HL-60/S4 treated with retinoic acid at 250 ng/mL for 4 days and 3 days (cell line): ENCODE measurements around the gene ADRM1.

Source experiments
- in situ Hi-C: fragments of 300-500 bp; cut with MboI; formaldehyde crosslinking; loops from 2 replicates; pipeline ENCODE4 v1.7.0; 2022; ENCODE audit warnings: low sequenced_read_pairs

ADRM1 gene

DNA sequence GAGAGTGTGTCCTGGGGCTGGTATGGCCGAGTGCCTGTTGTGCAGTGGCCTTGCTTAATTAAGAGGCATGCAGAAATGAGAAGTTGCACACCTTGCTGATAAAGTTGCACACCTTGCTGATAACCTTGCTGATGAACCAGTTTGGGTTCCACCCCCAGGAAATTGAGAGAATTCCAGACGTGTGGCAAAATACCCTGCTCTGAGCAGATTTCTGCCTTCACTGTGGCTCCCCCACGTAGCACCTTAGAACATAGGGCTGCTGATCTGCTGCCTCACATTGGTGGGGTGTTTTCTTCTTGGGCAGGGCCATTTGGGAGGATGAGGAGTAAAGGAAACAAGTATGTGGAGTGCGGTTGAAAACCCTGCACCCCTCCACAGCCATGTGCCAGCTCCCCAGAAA, 22.5 kb upstream of the ADRM1 start:
- in situ Hi-C loops, result no loop called here

DNA sequence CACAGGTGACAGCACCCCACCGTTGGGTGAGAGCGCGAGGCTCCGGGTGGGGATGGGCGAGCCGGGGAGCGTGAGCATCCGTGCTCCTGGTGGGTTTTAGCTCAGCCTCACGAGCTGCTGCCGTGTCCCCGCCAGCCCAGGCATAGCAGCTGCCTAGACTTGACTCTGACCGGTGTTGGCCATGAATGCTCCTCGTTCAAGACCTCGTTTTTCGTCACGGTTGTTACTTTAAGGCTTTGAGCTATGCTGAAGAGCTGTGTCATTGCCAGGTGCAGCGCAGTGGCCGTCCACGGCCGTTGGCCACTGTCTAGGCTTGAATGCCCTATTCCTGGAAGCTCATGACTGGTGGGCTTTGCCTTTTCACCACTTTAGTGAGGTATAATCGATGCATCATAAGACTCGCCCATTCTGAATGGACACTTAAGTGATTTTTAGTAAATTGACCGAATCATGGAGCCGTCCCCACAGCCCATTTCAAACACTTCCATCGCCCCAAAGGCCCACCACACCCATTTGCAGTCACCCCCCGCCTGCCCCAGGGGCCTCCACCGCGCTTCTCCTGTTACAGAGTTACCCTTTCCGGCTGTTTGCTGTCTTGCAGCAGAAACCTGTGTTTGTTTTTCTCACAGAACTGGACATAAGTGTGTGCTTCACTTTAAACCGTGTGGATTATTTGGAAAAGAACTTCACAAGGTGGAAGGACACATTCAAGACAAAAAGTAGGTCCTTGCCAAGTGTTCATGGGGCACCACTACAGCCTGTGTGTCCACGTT, 21.4 kb upstream of the ADRM1 start:
- in situ Hi-C loops, result no loop called here

DNA sequence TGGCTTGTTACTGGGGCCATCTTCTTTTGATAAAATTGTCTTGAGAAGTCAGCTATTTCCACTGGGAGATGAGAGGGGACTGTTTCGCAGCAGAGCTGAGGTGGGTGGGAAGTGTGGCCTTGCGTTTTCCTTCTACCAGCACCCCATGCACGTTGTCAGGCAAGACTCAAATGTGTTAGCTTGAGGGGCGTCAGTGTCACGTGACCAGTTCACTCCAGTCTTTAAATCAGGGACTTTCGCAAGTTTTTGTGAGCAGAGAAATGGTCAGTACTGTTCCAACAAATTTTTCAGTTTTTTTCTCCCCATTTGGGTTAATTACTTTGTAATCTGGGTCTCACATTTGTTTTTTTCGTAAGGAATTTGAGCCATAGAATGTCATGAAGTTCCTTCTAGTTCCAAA, 20.7 kb upstream of the ADRM1 start:
- in situ Hi-C loops, result no loop called here

DNA sequence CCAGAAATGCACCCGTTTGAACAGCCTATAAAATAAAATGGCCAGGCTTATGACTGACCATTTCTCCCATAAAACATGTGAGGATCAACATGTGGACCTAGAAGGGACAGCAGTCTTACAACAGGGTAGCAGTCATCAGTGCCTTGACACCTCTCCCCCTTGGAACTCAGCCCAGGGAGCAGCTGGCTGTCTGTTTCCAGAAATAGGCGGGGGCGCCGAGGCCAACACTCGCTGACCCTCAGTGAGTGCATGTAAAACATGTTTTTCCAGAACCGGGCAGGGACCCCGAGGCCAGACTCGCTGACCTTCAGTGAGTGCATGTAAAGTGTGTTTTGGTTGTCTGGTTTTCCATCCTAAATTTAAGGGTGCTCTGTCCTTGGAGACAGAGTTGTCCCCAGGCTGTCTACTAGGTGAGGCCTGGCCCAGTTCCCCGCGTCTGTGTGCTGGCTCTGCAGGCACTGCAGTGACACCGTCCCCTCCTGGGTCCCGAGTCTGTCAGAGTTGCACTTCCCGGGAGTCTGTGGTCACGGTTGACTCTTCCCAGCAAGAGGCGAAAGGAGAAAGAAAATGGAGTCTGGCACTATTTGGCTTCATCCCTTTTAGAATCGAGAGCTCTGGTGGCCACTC, 19.8 kb upstream of the ADRM1 start:
- in situ Hi-C loops, result no loop called here

DNA sequence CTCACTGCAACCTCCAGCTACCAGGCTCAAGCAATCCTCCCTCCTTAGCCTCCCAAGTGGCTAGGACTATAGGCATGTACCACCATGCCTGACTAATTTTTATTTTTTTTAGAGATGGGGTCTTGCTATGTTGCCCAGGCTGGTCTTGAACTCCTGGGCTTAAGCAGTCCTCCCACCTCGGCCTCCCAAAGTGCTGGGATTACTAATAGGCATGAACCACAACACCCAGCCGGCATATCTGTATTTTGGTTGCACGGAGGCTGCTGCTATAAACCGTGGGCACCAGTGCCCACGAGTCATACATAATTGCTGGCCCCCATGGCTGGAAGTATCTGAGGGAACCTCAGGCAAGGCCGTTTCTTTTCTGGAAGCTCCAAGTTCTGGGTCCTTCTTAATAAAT, 18.3 kb upstream of the ADRM1 start:
- in situ Hi-C loops, result no loop called here

DNA sequence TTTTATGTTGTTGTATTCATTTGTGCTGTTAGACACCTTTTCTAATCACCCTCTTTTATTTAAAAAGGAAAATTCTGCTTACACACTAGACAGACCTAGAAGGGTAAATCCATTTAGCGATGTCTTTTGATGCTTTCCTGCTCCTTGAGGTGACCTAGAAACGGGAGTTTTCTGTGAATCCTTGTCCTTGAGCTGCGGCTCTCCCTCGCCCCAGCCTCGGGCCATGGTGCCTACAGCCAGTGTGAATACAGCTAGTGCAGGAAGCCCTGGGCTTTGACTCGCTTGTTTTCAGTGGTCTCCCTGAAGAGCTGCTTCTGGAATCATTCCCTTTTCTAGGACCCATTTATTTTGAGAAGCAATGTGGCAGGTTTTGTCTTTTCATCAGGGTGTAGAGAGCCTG, 17.6 kb upstream of the ADRM1 start:
- in situ Hi-C loops, result no loop called here

DNA sequence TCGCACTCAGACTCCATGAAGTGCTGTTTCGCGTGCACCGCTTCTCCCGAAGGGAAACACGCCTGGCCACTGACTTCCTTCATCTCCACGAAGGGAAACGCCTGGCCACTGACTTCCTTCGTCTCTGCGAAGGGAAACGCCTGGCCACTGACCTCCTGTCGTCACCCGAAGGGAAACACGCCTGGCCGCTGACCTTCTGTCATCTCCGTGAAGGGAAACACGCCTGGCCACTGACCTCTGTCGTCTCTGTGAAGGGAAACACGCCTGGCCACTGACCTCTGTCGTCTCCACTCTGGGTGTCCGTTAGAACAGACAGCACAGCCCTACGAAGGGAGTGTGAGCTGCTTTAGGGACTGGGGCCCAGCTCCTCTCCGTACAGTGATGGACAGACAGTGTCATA, 17.1 kb upstream of the ADRM1 start:
- in situ Hi-C loops, result no loop called here

DNA sequence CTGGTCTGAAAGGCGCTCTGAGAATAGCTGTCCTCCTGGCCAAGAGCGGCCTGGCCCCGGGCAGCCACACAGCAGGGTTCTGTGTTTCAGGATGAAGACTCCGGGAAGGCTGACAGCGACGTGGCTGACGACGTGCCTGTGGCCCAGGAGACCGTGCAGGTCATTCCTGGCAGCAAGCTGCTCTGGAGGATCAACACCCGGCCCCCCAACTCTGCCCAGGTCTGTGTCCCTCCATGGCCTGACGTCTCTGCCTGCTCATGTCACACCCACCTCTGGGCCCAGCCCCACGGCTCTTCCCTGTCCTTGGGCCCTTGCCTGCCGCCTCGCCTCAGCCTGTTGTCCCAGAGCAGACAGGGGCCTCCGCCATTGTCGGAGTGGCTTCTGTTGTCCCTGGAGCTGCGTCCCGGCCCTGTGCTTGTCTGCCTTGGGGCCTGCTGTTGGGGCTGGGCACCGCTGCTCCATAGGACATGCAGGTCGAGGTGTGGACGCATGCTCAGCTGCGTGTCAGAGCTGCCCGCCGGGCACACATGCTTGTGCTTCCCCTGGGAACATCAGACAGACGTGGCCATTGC, 16.2 kb upstream of the ADRM1 start:
- in situ Hi-C loops, result no loop called here

DNA sequence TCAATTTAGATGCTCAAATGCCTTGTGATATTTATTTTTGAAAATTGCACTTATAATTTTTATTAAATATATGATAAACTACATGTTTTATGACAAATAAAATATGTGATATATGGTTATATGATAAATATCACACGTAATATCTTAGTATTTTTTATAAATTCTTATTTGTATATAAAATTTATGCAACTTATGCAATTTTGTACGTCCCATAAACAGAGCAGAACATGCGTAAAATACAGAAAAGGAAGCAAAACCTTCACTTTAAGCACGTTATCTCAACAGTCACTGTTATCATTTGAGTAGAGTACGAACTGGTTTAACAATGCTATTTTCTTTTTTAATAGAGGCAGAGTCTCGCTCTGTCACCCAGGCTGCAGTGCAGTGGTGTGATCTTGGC, 15.7 kb upstream of the ADRM1 start:
- in situ Hi-C loops, result no loop called here

DNA sequence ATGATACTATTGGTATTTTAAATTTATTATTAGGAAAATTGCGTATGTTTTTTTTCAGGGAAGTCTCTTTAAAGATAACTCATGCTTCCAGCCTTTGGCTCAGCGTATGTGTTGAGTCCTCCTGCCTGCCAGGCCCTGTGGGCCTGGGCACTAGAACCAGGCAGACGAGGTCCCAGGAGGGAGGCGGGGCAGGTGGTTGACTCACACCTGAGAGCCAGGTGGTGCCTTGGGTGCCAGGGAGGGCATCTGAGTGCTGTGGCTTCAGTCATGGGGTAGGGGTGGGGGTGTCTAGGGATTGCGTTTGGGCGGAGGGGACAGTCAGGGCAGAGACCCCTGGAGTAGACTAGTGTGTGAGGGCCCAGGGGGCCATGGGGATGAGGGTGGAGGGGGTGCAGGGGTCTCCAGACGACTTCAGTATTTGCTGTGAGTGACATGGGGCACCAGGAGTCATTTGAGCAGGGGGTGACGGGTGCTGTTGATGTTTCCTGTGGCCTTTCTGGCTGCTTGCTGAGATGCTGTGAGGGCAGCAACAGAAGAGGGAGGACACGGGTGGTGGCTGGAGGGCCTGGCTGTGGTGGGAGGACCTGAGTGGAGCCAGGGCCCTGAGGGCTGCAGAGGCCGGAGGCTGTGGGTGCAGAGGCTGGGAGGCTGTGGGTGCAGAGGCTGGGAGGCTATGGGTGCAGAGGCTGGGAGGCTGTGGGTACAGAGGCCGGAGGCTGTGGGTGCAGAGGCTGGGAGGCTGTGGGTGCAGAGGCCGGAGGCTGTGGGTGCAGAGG, 14.8 kb upstream of the ADRM1 start:
- in situ Hi-C loops, result no loop called here

DNA sequence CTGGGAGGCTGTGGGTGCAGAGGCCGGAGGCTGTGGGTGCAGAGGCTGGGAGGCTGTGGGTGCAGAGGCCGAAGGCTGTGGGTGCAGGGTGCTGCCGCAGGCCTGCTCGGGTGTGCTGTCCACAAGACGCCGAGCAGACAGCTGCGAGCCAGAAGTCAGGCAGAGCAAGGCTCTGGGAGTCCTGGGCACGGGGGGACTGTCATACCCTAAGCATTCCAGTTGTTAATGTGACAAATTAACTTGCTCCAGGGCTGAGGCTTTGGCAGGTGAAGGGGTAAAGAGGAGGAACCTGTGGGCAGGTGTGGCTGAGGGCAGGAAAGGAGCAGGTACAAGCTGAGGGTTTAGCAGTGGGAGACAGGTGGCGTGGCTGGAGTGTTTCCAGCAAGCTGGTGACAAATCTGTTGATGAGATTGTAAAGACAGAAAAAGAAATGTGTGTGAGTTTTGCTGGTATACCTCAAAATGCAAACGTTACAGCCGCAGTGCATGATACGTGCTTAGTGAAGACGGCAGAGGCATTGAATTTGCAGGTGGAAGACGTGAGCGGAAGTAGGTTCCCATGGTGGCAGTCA, 14.2 kb upstream of the ADRM1 start:
- in situ Hi-C loops, result no loop called here

DNA sequence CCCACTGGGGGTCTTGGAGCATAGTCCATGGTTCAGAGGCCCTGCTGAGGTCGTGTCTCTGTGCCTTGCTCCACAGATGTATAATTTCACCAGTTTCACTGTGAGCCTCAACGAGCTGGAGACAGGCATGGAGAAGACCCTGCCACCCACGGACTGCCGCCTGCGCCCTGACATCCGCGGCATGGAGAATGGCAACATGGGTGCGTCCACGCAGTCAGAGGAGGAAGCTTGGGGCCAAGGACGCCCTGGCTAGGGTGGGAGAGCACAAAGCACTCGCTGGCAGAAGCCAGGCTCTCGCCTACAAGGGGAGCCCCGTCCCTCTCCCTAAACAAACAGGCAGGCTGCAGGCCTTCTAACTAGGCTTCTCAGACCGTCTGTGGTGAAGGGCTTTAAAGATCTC, 13.7 kb upstream of the ADRM1 start:
- in situ Hi-C loops, result no loop called here

DNA sequence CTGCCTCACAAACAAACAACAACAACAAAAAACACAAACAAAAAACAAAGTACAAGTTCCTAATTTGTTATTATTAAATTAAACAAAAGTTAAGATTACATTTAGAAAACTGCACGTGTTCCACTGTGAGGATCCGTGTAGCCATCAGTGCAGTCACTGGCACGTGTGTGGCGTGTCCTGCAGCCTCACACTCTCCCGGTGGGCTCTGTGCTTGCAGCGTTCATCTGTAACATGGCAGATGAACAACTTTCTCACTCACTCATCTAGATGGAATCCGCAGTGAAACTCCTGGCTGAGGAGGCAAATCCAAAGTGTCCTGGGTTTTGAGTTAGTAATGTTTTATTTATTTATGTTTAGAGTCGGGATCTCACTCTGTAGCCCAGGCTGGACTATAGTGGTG, 12.9 kb upstream of the ADRM1 start:
- in situ Hi-C loops, result no loop called here

DNA sequence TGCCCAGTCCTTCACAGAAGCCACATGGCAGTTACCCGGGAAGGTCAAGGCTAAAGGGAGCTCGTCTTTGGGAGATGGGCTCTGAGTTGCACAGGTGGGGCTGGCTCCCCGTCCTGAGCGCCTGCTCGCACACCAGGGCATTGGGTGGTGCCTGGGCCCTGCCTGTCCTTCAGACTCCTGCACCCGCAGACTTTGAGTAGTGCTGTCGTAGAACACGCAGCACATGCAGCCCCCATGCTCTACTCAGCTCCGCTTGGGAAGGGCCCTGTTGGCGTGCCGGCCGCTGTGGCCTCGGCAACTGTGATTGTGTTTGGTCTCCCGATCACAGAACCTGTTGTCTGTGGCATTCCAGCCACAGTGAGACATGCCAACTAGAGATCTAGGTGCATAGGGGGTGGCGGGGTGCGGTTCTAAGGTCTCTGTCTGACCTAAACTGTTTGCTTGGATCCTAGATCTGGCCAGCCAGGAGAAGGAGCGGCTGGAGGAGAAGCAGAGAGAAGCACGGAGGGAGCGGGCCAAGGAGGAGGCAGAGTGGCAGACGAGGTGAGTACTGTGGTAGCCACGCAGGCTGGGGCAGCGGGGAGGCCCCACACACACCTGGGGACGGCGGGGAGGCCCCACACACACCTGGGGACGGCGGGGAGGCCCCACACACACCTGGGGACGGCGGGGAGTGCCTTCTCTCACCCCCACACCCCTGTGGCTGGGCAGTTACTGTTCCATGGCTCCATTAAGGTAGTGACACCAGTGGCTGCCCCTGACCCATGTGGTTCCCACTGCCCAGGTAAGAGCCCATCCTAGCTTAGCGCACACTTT, 11.3 kb upstream of the ADRM1 start:
- in situ Hi-C loops, result no loop called here

DNA sequence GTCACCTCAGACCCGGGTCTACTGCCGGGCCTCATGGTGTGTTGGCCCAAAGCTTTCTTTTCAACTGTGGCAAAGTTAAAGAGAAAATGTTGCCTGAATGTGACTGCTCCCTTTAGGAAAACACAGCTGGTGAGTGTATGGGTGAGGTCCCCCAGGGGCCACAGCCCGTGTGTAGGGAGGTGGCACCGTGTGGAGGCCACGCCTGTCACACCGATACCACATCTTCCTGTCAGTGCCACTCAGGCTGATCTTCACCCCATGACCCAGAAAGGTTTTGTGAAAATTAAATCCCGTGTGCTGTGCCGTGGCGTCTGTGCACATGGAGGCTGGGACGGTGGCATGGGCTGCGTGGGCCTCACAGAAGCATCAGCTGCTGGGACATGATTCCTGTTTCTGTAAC, 10.7 kb upstream of the ADRM1 start:
- in situ Hi-C loops, result no loop called here

DNA sequence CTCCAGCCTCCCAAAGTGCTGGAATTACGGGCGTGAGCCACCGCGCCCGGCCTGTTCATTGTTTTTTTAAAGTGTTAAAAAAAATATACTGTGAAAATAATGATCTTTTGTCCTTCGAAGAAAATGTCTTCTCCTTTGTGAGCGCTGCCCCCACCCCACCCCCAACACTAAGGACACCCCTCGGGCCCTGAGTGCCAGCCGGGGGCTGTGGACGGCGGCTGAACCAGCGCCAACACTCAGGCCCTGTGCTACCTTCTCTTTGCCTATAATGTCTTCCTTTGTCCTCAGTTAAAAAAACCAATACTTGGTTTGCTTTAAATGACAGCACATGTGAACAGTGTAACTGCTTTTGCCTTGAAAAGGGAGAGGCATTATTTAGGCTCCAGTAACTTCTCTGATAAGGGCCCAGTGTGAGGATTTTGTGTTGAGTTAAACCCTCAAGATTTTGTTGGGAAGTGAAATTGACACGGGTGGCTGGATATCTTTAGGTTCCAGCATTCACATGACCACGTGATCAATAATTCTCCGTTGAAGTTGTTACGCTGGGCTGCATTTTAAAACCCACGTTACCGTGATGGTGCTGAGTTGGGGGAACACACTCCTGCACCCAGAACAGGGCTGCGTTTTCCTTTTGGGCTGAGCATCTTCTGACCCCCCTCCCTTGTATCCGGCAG, 9.5 kb upstream of the ADRM1 start:
- in situ Hi-C loops, result no loop called here

DNA sequence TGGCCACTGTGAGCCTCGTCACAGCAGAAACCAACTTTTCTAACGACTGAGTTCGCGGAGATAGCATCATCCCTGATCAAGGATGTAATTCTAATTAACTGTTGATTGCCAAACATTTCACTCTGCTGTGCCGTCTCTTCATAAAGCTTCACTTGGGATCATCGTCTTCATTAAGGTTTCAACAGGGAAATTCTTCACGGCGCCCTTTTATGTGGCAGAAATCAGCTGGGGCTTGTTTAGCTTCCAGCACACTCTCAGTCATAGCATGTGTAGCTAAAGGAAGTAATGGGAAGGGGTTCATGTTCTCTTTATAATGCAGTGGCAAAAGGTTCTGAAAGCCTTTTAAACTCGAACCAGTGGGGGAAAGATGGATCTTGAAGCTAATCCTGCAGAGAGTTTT, 8.9 kb upstream of the ADRM1 start:
- in situ Hi-C loops, result no loop called here

DNA sequence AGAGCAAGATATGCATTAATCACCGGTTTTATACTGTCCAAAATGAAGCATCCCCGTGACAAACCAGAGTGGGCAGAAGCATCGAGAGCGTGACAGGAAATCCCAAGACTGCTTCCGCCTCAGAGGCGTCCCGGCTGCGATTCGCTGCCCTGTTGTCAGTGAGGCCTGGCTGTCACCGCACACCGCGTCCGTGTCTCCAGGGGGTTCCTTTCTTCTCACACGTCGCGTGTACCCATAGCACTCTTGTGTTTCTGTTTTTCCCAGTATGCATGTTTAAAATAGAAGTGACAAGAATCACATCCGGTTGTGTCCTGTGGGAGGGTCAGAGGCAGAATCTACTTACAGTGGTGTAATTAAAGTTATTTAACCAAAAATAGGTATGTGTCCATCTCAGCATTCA, 8.3 kb upstream of the ADRM1 start:
- in situ Hi-C loops, result no loop called here

DNA sequence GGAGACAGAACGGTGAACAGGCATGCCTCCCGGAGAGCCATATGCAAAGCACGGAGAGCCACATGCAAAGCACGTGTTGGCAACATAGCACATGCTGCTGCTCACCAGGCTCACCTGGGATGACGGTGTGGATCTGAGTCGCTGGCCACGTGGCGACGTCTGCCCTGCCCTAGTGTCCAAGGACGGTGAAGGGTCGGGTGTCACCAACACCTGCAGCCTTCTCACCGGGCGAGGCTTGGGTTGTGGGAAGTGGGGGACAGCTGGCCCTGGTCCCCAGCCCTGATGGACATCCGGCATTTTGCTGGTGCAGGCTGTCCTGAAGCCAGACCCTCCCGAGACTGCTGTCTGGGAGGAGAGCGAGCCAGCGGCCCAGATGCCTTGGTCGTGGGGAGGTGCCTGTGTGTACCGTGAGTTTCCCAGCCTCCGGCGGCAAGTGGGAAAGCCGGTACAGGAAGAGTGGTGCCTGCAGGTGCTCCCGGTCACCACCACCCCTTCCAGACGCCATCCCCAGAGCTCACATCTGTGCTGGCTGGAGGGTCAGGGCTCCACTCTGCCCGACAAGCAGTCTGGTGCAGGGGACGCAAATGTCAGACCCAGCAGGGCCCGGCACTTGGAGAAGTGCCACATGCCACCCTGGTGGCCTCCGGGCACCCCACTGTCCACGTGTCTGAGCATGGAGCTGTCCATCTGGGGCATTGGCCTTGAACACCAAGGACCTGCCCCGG, 5.9 kb upstream of the ADRM1 start:
- in situ Hi-C loops, result no loop called here
